GM12873 (cell line): ENCODE data around the gene DOCK2.

Experiments used
- TF ChIP-seq, protein P1 (sequence below): IDR thresholded peaks from 2 replicates; pipeline ENCODE4 v1.5.1; 2012; ENCODE audit warnings: low read depth, mild to moderate bottlenecking, moderate library complexity, low read length, control low read depth; ENCODE audit not compliant: insufficient read depth; ENCODE audit errors: missing control alignments

Gene DOCK2

DNA sequence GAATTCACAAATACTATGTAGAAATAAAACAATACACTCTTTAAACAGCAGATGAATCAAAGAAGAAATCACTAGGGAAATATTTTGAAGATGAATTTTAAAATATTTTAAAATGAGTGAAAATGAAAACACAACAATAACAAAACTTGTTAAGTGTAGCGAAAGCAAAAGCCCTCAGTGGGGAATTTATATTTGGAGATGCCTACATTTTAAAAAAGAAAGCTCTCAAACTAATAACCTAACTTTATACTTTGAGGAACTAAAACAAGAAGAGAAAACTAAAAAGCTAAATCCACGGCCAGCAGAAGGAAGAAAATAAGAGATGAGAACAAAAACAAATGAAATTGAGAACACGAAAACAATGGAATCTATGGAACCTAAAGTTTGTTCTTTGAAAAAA, 30.8 kb upstream of the DOCK2 start:
- TF ChIP-seq, protein P1, sequence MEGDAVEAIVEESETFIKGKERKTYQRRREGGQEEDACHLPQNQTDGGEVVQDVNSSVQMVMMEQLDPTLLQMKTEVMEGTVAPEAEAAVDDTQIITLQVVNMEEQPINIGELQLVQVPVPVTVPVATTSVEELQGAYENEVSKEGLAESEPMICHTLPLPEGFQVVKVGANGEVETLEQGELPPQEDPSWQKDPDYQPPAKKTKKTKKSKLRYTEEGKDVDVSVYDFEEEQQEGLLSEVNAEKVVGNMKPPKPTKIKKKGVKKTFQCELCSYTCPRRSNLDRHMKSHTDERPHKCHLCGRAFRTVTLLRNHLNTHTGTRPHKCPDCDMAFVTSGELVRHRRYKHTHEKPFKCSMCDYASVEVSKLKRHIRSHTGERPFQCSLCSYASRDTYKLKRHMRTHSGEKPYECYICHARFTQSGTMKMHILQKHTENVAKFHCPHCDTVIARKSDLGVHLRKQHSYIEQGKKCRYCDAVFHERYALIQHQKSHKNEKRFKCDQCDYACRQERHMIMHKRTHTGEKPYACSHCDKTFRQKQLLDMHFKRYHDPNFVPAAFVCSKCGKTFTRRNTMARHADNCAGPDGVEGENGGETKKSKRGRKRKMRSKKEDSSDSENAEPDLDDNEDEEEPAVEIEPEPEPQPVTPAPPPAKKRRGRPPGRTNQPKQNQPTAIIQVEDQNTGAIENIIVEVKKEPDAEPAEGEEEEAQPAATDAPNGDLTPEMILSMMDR, result no peak

DNA sequence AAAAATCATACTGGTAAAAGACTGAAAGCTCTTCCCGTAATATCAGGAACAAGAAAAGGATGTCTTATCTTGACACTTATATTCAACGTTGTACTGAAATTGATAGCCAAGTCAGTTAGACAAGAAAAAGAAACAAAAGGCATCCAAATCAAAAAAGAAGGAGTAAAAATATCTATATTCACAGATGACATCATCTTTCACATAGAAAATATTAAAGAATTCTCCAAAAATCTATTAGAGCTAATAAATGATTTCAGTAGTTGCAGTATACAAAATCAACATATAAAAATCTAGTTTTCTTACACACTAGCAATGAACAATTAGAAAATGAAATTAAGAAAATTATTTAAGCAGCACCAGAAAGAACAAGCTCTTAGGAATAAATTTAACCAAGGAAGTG, 29.2 kb upstream of the DOCK2 start:
- TF ChIP-seq, protein P1, result no peak

GRCh38 chr5:169609716-169610115, 27.4 kb upstream of the DOCK2 start:
- TF ChIP-seq, protein P1, result no peak

GRCh38 chr5:169610606-169611005, 26.5 kb upstream of the DOCK2 start:
- TF ChIP-seq, protein P1, result no peak

DNA sequence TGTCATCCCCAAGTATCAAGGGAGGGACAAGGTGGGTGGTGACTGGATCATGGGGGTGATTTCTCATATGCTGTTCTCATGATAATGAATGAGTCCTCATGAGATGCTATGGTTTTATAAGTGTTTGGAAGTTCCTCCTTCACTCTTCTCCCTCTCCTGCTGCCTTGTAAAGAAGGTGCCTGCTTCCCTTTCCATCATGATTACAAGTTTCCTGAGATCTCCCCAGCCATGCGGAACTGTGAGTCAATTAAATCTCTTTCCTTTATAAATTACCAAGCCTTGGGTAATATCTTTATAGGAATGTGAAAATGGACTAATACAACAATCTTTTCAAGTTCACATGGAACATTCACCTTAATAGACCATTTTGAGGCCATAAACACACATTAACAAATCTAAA, 21.5 kb upstream of the DOCK2 start:
- TF ChIP-seq, protein P1, result no peak

- TF ChIP-seq, protein P1, result no peak
Observed at GRCh38 chr5:169626779-169627178, 10.3 kb upstream of the DOCK2 start.

DNA sequence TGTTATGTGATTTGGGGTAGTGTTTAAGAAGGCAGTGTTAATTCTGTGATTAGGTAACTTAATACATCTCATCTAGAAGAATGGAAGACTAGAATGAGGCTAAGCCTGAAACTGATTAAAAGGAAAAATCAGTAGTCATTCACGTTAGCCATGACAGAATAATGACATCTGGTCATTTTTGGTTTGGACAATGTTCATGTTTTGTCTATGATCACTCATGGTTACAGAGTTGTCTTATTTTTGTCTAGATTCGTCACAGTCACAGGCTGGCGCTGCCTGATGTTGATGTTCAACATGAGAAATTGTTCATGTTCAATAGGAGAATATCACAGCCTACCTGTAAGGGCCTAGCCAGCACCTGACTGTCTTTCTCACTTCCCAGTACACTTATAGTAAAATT, 9.5 kb upstream of the DOCK2 start:
- TF ChIP-seq, protein P1, result no peak
